ENCODE results near the gene PARVG.

Gene PARVG

GRCh38 chr22:44136112-44136511, 44.6 kb upstream of the PARVG start:
- WGBS (ENCODE audit: insufficient coverage): 98% methylated on average over 5 of the region's 8 CpGs
- H3K27ac ChIP-seq (ENCODE audit: insufficient read depth in 1 of 2, low read depth in 1 of 2, low read length in 2 of 2, poor library complexity in 1 of 2, severe bottlenecking in 2 of 2): no peak overlapping the region
- H3K36me3 ChIP-seq (ENCODE audit: control insufficient read depth in 4 of 4, insufficient read depth in 4 of 4, low read length in 3 of 4): peaks cover 24 to 84% (median 55%) of the 10 kb centered on the region in 4 experiments
- H3K4me3 ChIP-seq (ENCODE audit: control insufficient read depth in 1 of 7, extremely low read depth in 1 of 7, insufficient read depth in 4 of 7, low read depth in 2 of 7, low read length in 6 of 7): no peak overlapping the region
- H3K9me3 ChIP-seq (ENCODE audit: control extremely low read depth in 1 of 5, control insufficient read depth in 4 of 5, insufficient read depth in 2 of 5, low read depth in 1 of 5, low read length in 4 of 5): peaks cover 0 to 24% (median 18%) of the 10 kb centered on the region in 5 experiments
- H3K4me1 ChIP-seq (ENCODE audit: control extremely low read depth in 1 of 4, control insufficient read depth in 4 of 4, insufficient read depth in 4 of 4, low read length in 3 of 4): peaks cover 6 to 32% (median 14%) of the 10 kb centered on the region in 4 experiments
- ChIA-PET CTCF (interaction anchor here (2.0 kb wide), 1 partner anchor 33 kb away, joined by 4 read pairs; no protein-coding TSS in a partner anchor), POLR2A (no interaction called here)
- no peaks in the 10 kb centered on the region for H3K27me3 ChIP-seq (replicated peaks in 2 of 5; ENCODE audit: control insufficient read depth in 4 of 5, insufficient read depth in 5 of 5, low read length in 4 of 5)
- DNase-seq: no peak

- H3K27me3 ChIP-seq (replicated peaks in 2 of 5; ENCODE audit: control insufficient read depth in 4 of 5, insufficient read depth in 5 of 5, low read length in 4 of 5): no peaks in the 10 kb centered on the region
- no peak overlapping the region for H3K27ac ChIP-seq (ENCODE audit: insufficient read depth in 1 of 2, low read depth in 1 of 2, low read length in 2 of 2, poor library complexity in 1 of 2, severe bottlenecking in 2 of 2)
- ChIA-PET POLR2A (no interaction called here), CTCF (interaction anchor here (1.2 kb wide), 1 partner anchor 19 kb away, joined by 3 read pairs; no protein-coding TSS in a partner anchor)
- peaks cover 6 to 32% (median 14%) of the 10 kb centered on the region in 4 experiments for H3K4me1 ChIP-seq (ENCODE audit: control extremely low read depth in 1 of 4, control insufficient read depth in 4 of 4, insufficient read depth in 4 of 4, low read length in 3 of 4)
- peaks cover 0 to 24% (median 18%) of the 10 kb centered on the region in 5 experiments for H3K9me3 ChIP-seq (ENCODE audit: control extremely low read depth in 1 of 5, control insufficient read depth in 4 of 5, insufficient read depth in 2 of 5, low read depth in 1 of 5, low read length in 4 of 5)
- no peak for DNase-seq
- peaks cover 24 to 78% (median 55%) of the 10 kb centered on the region in 4 experiments for H3K36me3 ChIP-seq (ENCODE audit: control insufficient read depth in 4 of 4, insufficient read depth in 4 of 4, low read length in 3 of 4)
- no peak overlapping the region for H3K4me3 ChIP-seq (ENCODE audit: control insufficient read depth in 1 of 7, extremely low read depth in 1 of 7, insufficient read depth in 4 of 7, low read depth in 2 of 7, low read length in 6 of 7)
Observed at GRCh38 chr22:44136786-44137185, 43.9 kb upstream of the PARVG start.

GRCh38 chr22:44137415-44137814, 43.3 kb upstream of the PARVG start:
- peaks cover 6 to 29% (median 14%) of the 10 kb centered on the region in 4 experiments for H3K4me1 ChIP-seq (ENCODE audit: control extremely low read depth in 1 of 4, control insufficient read depth in 4 of 4, insufficient read depth in 4 of 4, low read length in 3 of 4)
- H3K9me3 ChIP-seq (ENCODE audit: control extremely low read depth in 1 of 5, control insufficient read depth in 4 of 5, insufficient read depth in 2 of 5, low read depth in 1 of 5, low read length in 4 of 5): peaks cover 0 to 24% (median 18%) of the 10 kb centered on the region in 5 experiments
- no peak overlapping the region for H3K27ac ChIP-seq (ENCODE audit: insufficient read depth in 1 of 2, low read depth in 1 of 2, low read length in 2 of 2, poor library complexity in 1 of 2, severe bottlenecking in 2 of 2)
- no peak overlapping the region for H3K4me3 ChIP-seq (ENCODE audit: control insufficient read depth in 1 of 7, extremely low read depth in 1 of 7, insufficient read depth in 4 of 7, low read depth in 2 of 7, low read length in 6 of 7)
- no peak for DNase-seq
- peaks cover 23 to 72% (median 52%) of the 10 kb centered on the region in 4 experiments for H3K36me3 ChIP-seq (ENCODE audit: control insufficient read depth in 4 of 4, insufficient read depth in 4 of 4, low read length in 3 of 4)
- no peaks in the 10 kb centered on the region for H3K27me3 ChIP-seq (replicated peaks in 2 of 5; ENCODE audit: control insufficient read depth in 4 of 5, insufficient read depth in 5 of 5, low read length in 4 of 5)
- WGBS (ENCODE audit: insufficient coverage): 94% methylated on average over 3 of the region's 3 CpGs
- POLR2A ChIA-PET: interaction anchor here (0.6 kb wide), 1 partner anchor 420 kb away, joined by 3 read pairs; no protein-coding TSS in a partner anchor
- CTCF ChIA-PET: interaction anchor here (1.2 kb wide), 1 partner anchor 18 kb away, joined by 3 read pairs; no protein-coding TSS in a partner anchor

GRCh38 chr22:44139773-44140172, 41.0 kb upstream of the PARVG start:
- peaks cover 23 to 71% (median 53%) of the 10 kb centered on the region in 4 experiments for H3K36me3 ChIP-seq (ENCODE audit: control insufficient read depth in 4 of 4, insufficient read depth in 4 of 4, low read length in 3 of 4)
- H3K27ac ChIP-seq (ENCODE audit: insufficient read depth in 1 of 2, low read depth in 1 of 2, low read length in 2 of 2, poor library complexity in 1 of 2, severe bottlenecking in 2 of 2): no peak overlapping the region

GRCh38 chr22:44142421-44143104, 38.2 kb upstream of the PARVG start:
- Histone ChIP-seq H3K36me3 (ENCODE audit: control insufficient read depth in 4 of 4, insufficient read depth in 4 of 4, low read length in 3 of 4) (peaks cover 10 to 62% (median 37%) of the 10 kb centered on the region in 4 experiments), H3K4me1 (ENCODE audit: control extremely low read depth in 1 of 4, control insufficient read depth in 4 of 4, insufficient read depth in 4 of 4, low read length in 3 of 4) (no peaks in the 10 kb centered on the region), H3K9me3 (ENCODE audit: control extremely low read depth in 1 of 5, control insufficient read depth in 4 of 5, insufficient read depth in 2 of 5, low read depth in 1 of 5, low read length in 4 of 5) (peaks cover 0 to 4% (median 3%) of the 10 kb centered on the region in 5 experiments), H3K27ac (ENCODE audit: insufficient read depth in 1 of 2, low read depth in 1 of 2, low read length in 2 of 2, poor library complexity in 1 of 2, severe bottlenecking in 2 of 2) (no peak overlapping the region), H3K27me3 (replicated peaks in 2 of 5; ENCODE audit: control insufficient read depth in 4 of 5, insufficient read depth in 5 of 5, low read length in 4 of 5) (no peaks in the 10 kb centered on the region), H3K4me3 (ENCODE audit: control insufficient read depth in 1 of 7, extremely low read depth in 1 of 7, insufficient read depth in 4 of 7, low read depth in 2 of 7, low read length in 6 of 7) (no peak overlapping the region)
- CTCF ChIA-PET: no interaction called here
- POLR2A ChIA-PET: interaction anchor here (0.6 kb wide), 1 partner anchor 14 kb away, joined by 3 read pairs; no protein-coding TSS in a partner anchor
- DNase-seq: no peak
- 95% methylated on average over 14 of the region's 16 CpGs for WGBS (ENCODE audit: insufficient coverage)

More at GRCh38 chr22:44139773-44140172, 41.0 kb upstream of the PARVG start:
- WGBS (ENCODE audit: insufficient coverage): 100% methylated on average over 4 of the region's 6 CpGs
- H3K9me3 ChIP-seq (ENCODE audit: control extremely low read depth in 1 of 5, control insufficient read depth in 4 of 5, insufficient read depth in 2 of 5, low read depth in 1 of 5, low read length in 4 of 5): peaks cover 0 to 24% (median 18%) of the 10 kb centered on the region in 5 experiments
- no peak for DNase-seq
- no peak overlapping the region for H3K4me3 ChIP-seq (ENCODE audit: control insufficient read depth in 1 of 7, extremely low read depth in 1 of 7, insufficient read depth in 4 of 7, low read depth in 2 of 7, low read length in 6 of 7)
- ChIA-PET POLR2A (no interaction called here), CTCF (no interaction called here)
- H3K27me3 ChIP-seq (replicated peaks in 2 of 5; ENCODE audit: control insufficient read depth in 4 of 5, insufficient read depth in 5 of 5, low read length in 4 of 5): no peaks in the 10 kb centered on the region
- H3K4me1 ChIP-seq (ENCODE audit: control extremely low read depth in 1 of 4, control insufficient read depth in 4 of 4, insufficient read depth in 4 of 4, low read length in 3 of 4): peaks cover 0 to 6% (median 2%) of the 10 kb centered on the region in 4 experiments

GRCh38 chr22:44143105-44143474, 37.6 kb upstream of the PARVG start:
- ChIA-PET CTCF (no interaction called here), POLR2A (interaction anchor here (0.6 kb wide), 1 partner anchor 14 kb away, joined by 3 read pairs; no protein-coding TSS in a partner anchor)
- Histone ChIP-seq H3K9me3 (ENCODE audit: control extremely low read depth in 1 of 5, control insufficient read depth in 4 of 5, insufficient read depth in 2 of 5, low read depth in 1 of 5, low read length in 4 of 5) (no peaks in the 10 kb centered on the region), H3K36me3 (ENCODE audit: control insufficient read depth in 4 of 4, insufficient read depth in 4 of 4, low read length in 3 of 4) (peaks cover 6 to 62% (median 35%) of the 10 kb centered on the region in 4 experiments), H3K4me1 (ENCODE audit: control extremely low read depth in 1 of 4, control insufficient read depth in 4 of 4, insufficient read depth in 4 of 4, low read length in 3 of 4) (no peaks in the 10 kb centered on the region), H3K4me3 (ENCODE audit: control insufficient read depth in 1 of 7, extremely low read depth in 1 of 7, insufficient read depth in 4 of 7, low read depth in 2 of 7, low read length in 6 of 7) (no peak overlapping the region), H3K27me3 (replicated peaks in 2 of 5; ENCODE audit: control insufficient read depth in 4 of 5, insufficient read depth in 5 of 5, low read length in 4 of 5) (no peaks in the 10 kb centered on the region), H3K27ac (ENCODE audit: insufficient read depth in 1 of 2, low read depth in 1 of 2, low read length in 2 of 2, poor library complexity in 1 of 2, severe bottlenecking in 2 of 2) (no peak overlapping the region)
- no peak for DNase-seq
- 88% methylated on average over 3 of the region's 4 CpGs for WGBS (ENCODE audit: insufficient coverage)

- Histone ChIP-seq H3K36me3 (ENCODE audit: control insufficient read depth in 4 of 4, insufficient read depth in 4 of 4, low read length in 3 of 4) (peaks cover 3 to 60% (median 31%) of the 10 kb centered on the region in 4 experiments), H3K27me3 (replicated peaks in 2 of 5; ENCODE audit: control insufficient read depth in 4 of 5, insufficient read depth in 5 of 5, low read length in 4 of 5) (no peaks in the 10 kb centered on the region), H3K27ac (ENCODE audit: insufficient read depth in 1 of 2, low read depth in 1 of 2, low read length in 2 of 2, poor library complexity in 1 of 2, severe bottlenecking in 2 of 2) (no peak overlapping the region), H3K4me1 (ENCODE audit: control extremely low read depth in 1 of 4, control insufficient read depth in 4 of 4, insufficient read depth in 4 of 4, low read length in 3 of 4) (no peaks in the 10 kb centered on the region), H3K4me3 (ENCODE audit: control insufficient read depth in 1 of 7, extremely low read depth in 1 of 7, insufficient read depth in 4 of 7, low read depth in 2 of 7, low read length in 6 of 7) (no peak overlapping the region), H3K9me3 (ENCODE audit: control extremely low read depth in 1 of 5, control insufficient read depth in 4 of 5, insufficient read depth in 2 of 5, low read depth in 1 of 5, low read length in 4 of 5) (no peaks in the 10 kb centered on the region)
- POLR2A ChIA-PET: no interaction called here
- CTCF ChIA-PET: no interaction called here
- DNase-seq: no peak
- WGBS (ENCODE audit: insufficient coverage): 91% methylated on average over 3 of the region's 9 CpGs
Observed at GRCh38 chr22:44143579-44143978, 37.1 kb upstream of the PARVG start.

Data from common myeloid progenitor, CD34-positive (primary cell).